MM.1S (cell line): ENCODE results near the gene ZBTB26.

Experiments
- DNase-seq: peaks from one replicate; pipeline ENCODE4 v3.0.0-alpha.2; 2015
- H2AFZ ChIP-seq: fragments of 300-600 bp; sonication (generic); 2 replicates; pipeline ENCODE4 v1.6.0; 2016; ENCODE audit warnings: antibody characterized with exemption, low read length
- H3F3A ChIP-seq: fragments of 300-600 bp; sonication (generic); 2 replicates; pipeline ENCODE4 v1.6.1; 2016; ENCODE audit warnings: mild to moderate bottlenecking, antibody characterized with exemption, low read length, moderate library complexity, mixed read lengths; ENCODE audit not compliant: insufficient read depth
- H3K27ac ChIP-seq: fragments of 300-600 bp; sonication (generic); 2 replicates; pipeline ENCODE4 v1.5.1; 2016; ENCODE audit warnings: mild to moderate bottlenecking, low read length
- H3K27me3 ChIP-seq: fragments of 300-600 bp; sonication (generic); replicated peaks from 2 replicates; pipeline ENCODE4 v1.6.0; 2016; ENCODE audit warnings: low read length; ENCODE audit not compliant: insufficient read depth
- H3K36me3 ChIP-seq: fragments of 300-600 bp; sonication (generic); replicated peaks from 2 replicates; pipeline ENCODE4 v1.6.1; 2016; ENCODE audit warnings: mild to moderate bottlenecking, low read length, mixed read lengths; ENCODE audit not compliant: insufficient read depth
- H3K4me1 ChIP-seq: fragments of 300-600 bp; sonication (generic); 2 replicates; pipeline ENCODE4 v1.6.1; 2016; ENCODE audit warnings: low read length, mixed read lengths
- H3K4me2 ChIP-seq: fragments of 300-600 bp; sonication (generic); 2 replicates; pipeline ENCODE4 v1.6.0; 2016; ENCODE audit warnings: low read depth, low read length
- H3K4me3 ChIP-seq: fragments of 300-600 bp; sonication (generic); 2 replicates; pipeline ENCODE4 v1.5.1; 2016; ENCODE audit warnings: low read length, mixed read lengths
- H3K79me2 ChIP-seq: fragments of 300-600 bp; sonication (generic); 2 replicates; pipeline ENCODE4 v1.6.1; 2016; ENCODE audit warnings: mixed run types, low read length, mixed read lengths
- H3K9ac ChIP-seq: fragments of 300-600 bp; sonication (generic); 2 replicates; pipeline ENCODE4 v1.6.1; 2016; ENCODE audit warnings: low read length, mixed read lengths
- H3K9me2 ChIP-seq: fragments of 300-600 bp; sonication (generic); replicated peaks from 2 replicates; pipeline ENCODE4 v1.6.1; 2016; ENCODE audit warnings: mild to moderate bottlenecking, low read length, mixed read lengths; ENCODE audit not compliant: insufficient read depth
- H3K9me3 ChIP-seq: fragments of 300-600 bp; sonication (generic); replicated peaks from 2 replicates; pipeline ENCODE4 v1.6.1; 2016; ENCODE audit warnings: mild to moderate bottlenecking, low read length, mixed read lengths; ENCODE audit not compliant: insufficient read depth
- H4K20me1 ChIP-seq: fragments of 300-600 bp; sonication (generic); 2 replicates; pipeline ENCODE4 v1.6.1; 2016; ENCODE audit warnings: mild to moderate bottlenecking, low read length, moderate library complexity, mixed read lengths; ENCODE audit not compliant: insufficient read depth
- CTCF ChIP-seq: fragments of 300-600 bp; sonication (generic); IDR thresholded peaks from 2 replicates; pipeline ENCODE4 v1.5.1; 2016; ENCODE audit warnings: antibody characterized with exemption, low read length, mixed read lengths
- EZH2 ChIP-seq: fragments of 300-600 bp; sonication (generic); optimal IDR thresholded peaks from 2 replicates; pipeline ENCODE3; 2017; ENCODE audit warnings: low read depth, mild to moderate bottlenecking, antibody characterized with exemption, low read length, mixed read lengths
- EZH2phosphoT487 ChIP-seq: fragments of 300-600 bp; sonication (generic); IDR thresholded peaks from 2 replicates; pipeline ENCODE4 v1.6.1; 2018; ENCODE audit warnings: antibody characterized with exemption, low read length

The ZBTB26 gene

GRCh38 chr9:122950263-122950662, 19.0 kb upstream of the ZBTB26 start:
- Histone ChIP-seq H3K4me3 (no peak overlapping the region), H3K36me3 (no peaks in the 10 kb centered on the region)

GRCh38 chr9:122949696-122950095, 18.4 kb upstream of the ZBTB26 start:
- Histone ChIP-seq H3F3A (no peaks in the 10 kb centered on the region), H3K79me2 (peaks cover 83% of the 10 kb centered on the region), H3K9me2 (no peaks in the 10 kb centered on the region), H3K9me3 (no peaks in the 10 kb centered on the region), H3K4me2 (no peak overlapping the region), H3K36me3 (no peaks in the 10 kb centered on the region), H4K20me1 (peaks cover 3% of the 10 kb centered on the region; the same call in 1 of the 2 replicates), H3K4me1 (no peaks in the 10 kb centered on the region), H3K4me3 (no peak overlapping the region), H2AFZ (no peak overlapping the region), H3K27ac (no peak overlapping the region), H3K27me3 (no peaks in the 10 kb centered on the region), H3K9ac (no peak overlapping the region)
- TF ChIP-seq EZH2phosphoT487 (no peak), CTCF (no peak), EZH2 (no peak)
- no peak for DNase-seq

More at GRCh38 chr9:122950263-122950662, 19.0 kb upstream of the ZBTB26 start:
- H3K4me1 ChIP-seq = no peaks in the 10 kb centered on the region
- H3K9me3 ChIP-seq = no peaks in the 10 kb centered on the region
- H3K9ac ChIP-seq = no peak overlapping the region
- TF ChIP-seq EZH2 (no peak), CTCF (no peak)
- H3K9me2 ChIP-seq = no peaks in the 10 kb centered on the region
- no peak overlapping the region for H3K27ac ChIP-seq
- H2AFZ ChIP-seq = no peak overlapping the region
- no peaks in the 10 kb centered on the region for H3F3A ChIP-seq
- H3K4me2 ChIP-seq = no peak overlapping the region
- H3K27me3 ChIP-seq = no peaks in the 10 kb centered on the region
- peaks cover 83% of the 10 kb centered on the region for H3K79me2 ChIP-seq
- DNase-seq = no peak
- peaks cover 3% of the 10 kb centered on the region; the same call in 1 of the 2 replicates for H4K20me1 ChIP-seq

- TF ChIP-seq EZH2phosphoT487 (no peak), EZH2 (no peak), CTCF (no peak)
- peaks cover 83% of the 10 kb centered on the region for H3K79me2 ChIP-seq
- H4K20me1 ChIP-seq = no peaks in the 10 kb centered on the region; the same call in 1 of the 2 replicates
- H3K36me3 ChIP-seq = no peaks in the 10 kb centered on the region
- H3K4me3 ChIP-seq = no peak overlapping the region
- no peak overlapping the region for H3K9ac ChIP-seq
- no peak overlapping the region for H3K4me2 ChIP-seq
- no peaks in the 10 kb centered on the region for H3F3A ChIP-seq
- H2AFZ ChIP-seq = no peak overlapping the region
- H3K9me2 ChIP-seq = no peaks in the 10 kb centered on the region
- no peaks in the 10 kb centered on the region for H3K9me3 ChIP-seq
- H3K27ac ChIP-seq = no peak overlapping the region
- H3K4me1 ChIP-seq = no peaks in the 10 kb centered on the region
- DNase-seq = no peak
- no peaks in the 10 kb centered on the region for H3K27me3 ChIP-seq
Measured at GRCh38 chr9:122948313-122948712, 17.0 kb upstream of the ZBTB26 start.
